A673 (cell line): Measurements from ENCODE around the gene LMO7.

Experiments used
- CTCF ChIP-seq: fragments of 300-800, 200-600 bp; sonication (generic); conservative IDR thresholded peaks from 2 replicates; pipeline ENCODE4 v1.5.1; 2017; ENCODE audit warnings: low read depth, mild to moderate bottlenecking, antibody characterized with exemption, low read length, moderate library complexity, mixed read lengths
- EZH2 ChIP-seq: fragments of 200-600 bp; sonication (generic); IDR thresholded peaks from 2 replicates; pipeline ENCODE4 v1.6.1; 2017; ENCODE audit warnings: borderline replicate concordance, low read depth, mild to moderate bottlenecking, mixed read lengths, antibody characterized with exemption, low read length; ENCODE audit not compliant: poor library complexity, severe bottlenecking

GRCh38 chr13:75864718-75865117, 228.6 kb downstream of the LMO7 start:
- TF ChIP-seq CTCF (no peak), EZH2 (no peak)
